CD4-positive, CD25-positive, alpha-beta regulatory T cell (primary cell): ENCODE data around the gene MGAT3. TPM values are rescaled to one million over a fixed set of nuclear protein-coding genes. Genes with fewer than 3 reads are reported as not detected.

ENCODE experiments used
- ATAC-seq, 2 donors: fragments of 150-1000 bp; cut with Tn5 transposase; one replicate each; pipeline ENCODE4 v1.10.0; 2021; ENCODE audit warnings: low read depth in 2 of 2, moderate number of reproducible peaks in 2 of 2, moderate library complexity in 1 of 2
- DNase-seq, 3 donors: peaks; one replicate each; pipeline versions ENCODE4 v3.0.0 to v3.0.0-alpha.2; 2012 to 2022; ENCODE audit warnings: mixed read lengths in 1 of 3
- H3K27ac ChIP-seq: one replicate; pipeline ENCODE4 v1.7.0; 2013; ENCODE audit warnings: mild to moderate bottlenecking, low read length; ENCODE audit not compliant: insufficient read depth, poor library complexity, severe bottlenecking
- H3K27me3 ChIP-seq: one replicate; pipeline ENCODE4 v1.7.0; 2013; ENCODE audit warnings: low read length; ENCODE audit not compliant: control insufficient read depth, insufficient read depth
- H3K36me3 ChIP-seq: one replicate; pipeline ENCODE4 v1.7.0; 2013; ENCODE audit warnings: mild to moderate bottlenecking, low read length, moderate library complexity; ENCODE audit not compliant: control insufficient read depth, insufficient read depth
- H3K4me1 ChIP-seq: 2 replicates; pipeline ENCODE4 v1.7.0; 2013; ENCODE audit warnings: mild to moderate bottlenecking, low read length; ENCODE audit not compliant: insufficient read depth, control insufficient read depth, poor library complexity, severe bottlenecking
- H3K4me3 ChIP-seq: one replicate; pipeline ENCODE4 v1.7.0; 2013; ENCODE audit warnings: low read depth, mild to moderate bottlenecking, low read length, moderate library complexity
- H3K9me3 ChIP-seq, 2 experiments: 1 replicate in 1 of 2; 2 replicates in 1 of 2; pipeline ENCODE4 v1.7.0; 2013; ENCODE audit warnings: low read length in 2 of 2, mild to moderate bottlenecking in 1 of 2, moderate library complexity in 1 of 2; ENCODE audit not compliant: control insufficient read depth in 2 of 2
- H3K27ac Mint-ChIP-seq, 3 donors: one replicate each; pipeline ENCODE4 v1.8.0; 2020 to 2022; ENCODE audit warnings: mild to moderate bottlenecking in 3 of 3, mixed read lengths in 3 of 3, moderate library complexity in 2 of 3
- H3K27me3 Mint-ChIP-seq: one replicate; pipeline ENCODE4 v1.8.0; 2022; ENCODE audit warnings: mild to moderate bottlenecking, mixed read lengths
- H3K36me3 Mint-ChIP-seq: one replicate; pipeline ENCODE4 v1.8.0; 2020; ENCODE audit warnings: mixed read lengths
- H3K4me1 Mint-ChIP-seq, 4 donors: one replicate each; pipeline ENCODE4 v1.8.0; 2020 to 2022; ENCODE audit warnings: mixed read lengths in 4 of 4, mild to moderate bottlenecking in 1 of 4
- H3K4me3 Mint-ChIP-seq, 4 donors: one replicate each; pipeline ENCODE4 v1.8.0; 2020 to 2022; ENCODE audit warnings: mild to moderate bottlenecking in 4 of 4, mixed read lengths in 4 of 4, moderate library complexity in 3 of 4
- H3K9me3 Mint-ChIP-seq, 7 donors: one replicate each; pipeline ENCODE4 v1.8.0; 2020 to 2022; ENCODE audit warnings: mixed read lengths in 7 of 7, mild to moderate bottlenecking in 3 of 7, moderate library complexity in 2 of 7
- polyA plus RNA-seq, 4 donors: library from polyadenylated mRNA; unstranded; fragments of 300-500 nt; fragmentation: Illumina TruSeq; gene quantifications; one replicate each; pipeline ENCODE4 v1.2.3, GENCODE V29; 2021
- total RNA-seq: library from RNA; stranded (reverse); gene quantifications from one replicate; pipeline ENCODE4 v1.2.3, GENCODE V29; 2022

Gene MGAT3
- total and polyA plus RNA-seq, 5 donors from 2014 or later: 0.12 TPM; not detected in 4

- no peak overlapping the region for H3K4me3 ChIP-seq
- DNase-seq: no peak
- H3K36me3 ChIP-seq: peaks cover 67% of the 10 kb centered on the region
Observed at GRCh38 chr22:39429186-39429585, 27.6 kb upstream of the MGAT3 start.

GRCh38 chr22:39429916-39430575 is 26.8 kb upstream of the MGAT3 start:
- no peaks in the 10 kb centered on the region for H3K27me3 Mint-ChIP-seq
- H3K4me3 Mint-ChIP-seq: no peak overlapping the region
- no peak overlapping the region for H3K27ac Mint-ChIP-seq
- H3K4me1 Mint-ChIP-seq: no peaks in the 10 kb centered on the region
- H3K36me3 Mint-ChIP-seq: peaks cover 10% of the 10 kb centered on the region
- Histone ChIP-seq H3K27me3 (no peaks in the 10 kb centered on the region), H3K4me3 (no peak overlapping the region), H3K9me3 (no peaks in the 10 kb centered on the region), H3K36me3 (peaks cover 62% of the 10 kb centered on the region), H3K4me1 (no peaks in the 10 kb centered on the region), H3K27ac (no peak overlapping the region)
- no peak for ATAC-seq
- no peaks in the 10 kb centered on the region for H3K9me3 Mint-ChIP-seq
- DNase-seq: no peak

More at GRCh38 chr22:39429186-39429585, 27.6 kb upstream of the MGAT3 start:
- no peaks in the 10 kb centered on the region for H3K9me3 Mint-ChIP-seq
- Histone ChIP-seq H3K27me3 (no peaks in the 10 kb centered on the region), H3K27ac (no peak overlapping the region), H3K4me1 (no peaks in the 10 kb centered on the region), H3K9me3 (no peaks in the 10 kb centered on the region)
- H3K27ac Mint-ChIP-seq: no peak overlapping the region
- peaks cover 10% of the 10 kb centered on the region for H3K36me3 Mint-ChIP-seq
- H3K27me3 Mint-ChIP-seq: no peaks in the 10 kb centered on the region
- no peak for ATAC-seq
- no peaks in the 10 kb centered on the region for H3K4me1 Mint-ChIP-seq
- no peak overlapping the region for H3K4me3 Mint-ChIP-seq

- no peak overlapping the region for H3K4me3 ChIP-seq
- H3K27me3 ChIP-seq: no peaks in the 10 kb centered on the region
- no peaks in the 10 kb centered on the region for H3K4me1 Mint-ChIP-seq
- H3K4me3 Mint-ChIP-seq: no peak overlapping the region
- H3K9me3 Mint-ChIP-seq: no peaks in the 10 kb centered on the region
- H3K9me3 ChIP-seq: no peaks in the 10 kb centered on the region
- H3K27ac Mint-ChIP-seq: peak overlapping the region in 1 of 3 donors; percentile 31
- ATAC-seq (no peak), DNase-seq (no peak)
- peaks cover 10% of the 10 kb centered on the region for H3K36me3 Mint-ChIP-seq
- H3K4me1 ChIP-seq: no peaks in the 10 kb centered on the region
- H3K36me3 ChIP-seq: peaks cover 62% of the 10 kb centered on the region
- H3K27ac ChIP-seq: no peak overlapping the region
- H3K27me3 Mint-ChIP-seq: no peaks in the 10 kb centered on the region
Observed at GRCh38 chr22:39430576-39431150, 26.1 kb upstream of the MGAT3 start.

GRCh38 chr22:39431216-39431801 is 25.5 kb upstream of the MGAT3 start:
- Histone ChIP-seq H3K36me3 (peaks cover 58% of the 10 kb centered on the region), H3K27ac (no peak overlapping the region), H3K4me1 (no peaks in the 10 kb centered on the region), H3K9me3 (no peaks in the 10 kb centered on the region), H3K4me3 (no peak overlapping the region), H3K27me3 (no peaks in the 10 kb centered on the region)
- no peak overlapping the region for H3K4me3 Mint-ChIP-seq
- DNase-seq: no peak
- no peaks in the 10 kb centered on the region for H3K4me1 Mint-ChIP-seq
- no peak overlapping the region for H3K27ac Mint-ChIP-seq
- H3K27me3 Mint-ChIP-seq: no peaks in the 10 kb centered on the region
- ATAC-seq: no peak
- peaks cover 10% of the 10 kb centered on the region for H3K36me3 Mint-ChIP-seq
- H3K9me3 Mint-ChIP-seq: no peaks in the 10 kb centered on the region

GRCh38 chr22:39431821-39432251 is 25.0 kb upstream of the MGAT3 start:
- DNase-seq (no peak), ATAC-seq (no peak)
- Histone ChIP-seq H3K4me3 (no peak overlapping the region), H3K27ac (no peak overlapping the region), H3K27me3 (no peaks in the 10 kb centered on the region), H3K9me3 (no peaks in the 10 kb centered on the region), H3K36me3 (peaks cover 53% of the 10 kb centered on the region), H3K4me1 (no peaks in the 10 kb centered on the region)
- H3K4me1 Mint-ChIP-seq: no peaks in the 10 kb centered on the region
- peaks cover 10% of the 10 kb centered on the region for H3K36me3 Mint-ChIP-seq
- no peak overlapping the region for H3K4me3 Mint-ChIP-seq
- no peaks in the 10 kb centered on the region for H3K27me3 Mint-ChIP-seq
- no peak overlapping the region for H3K27ac Mint-ChIP-seq
- no peaks in the 10 kb centered on the region for H3K9me3 Mint-ChIP-seq

GRCh38 chr22:39432361-39432811 is 24.4 kb upstream of the MGAT3 start:
- H3K4me3 Mint-ChIP-seq: no peak overlapping the region
- H3K36me3 ChIP-seq: peaks cover 47% of the 10 kb centered on the region
- H3K4me1 Mint-ChIP-seq: peaks cover 0 to 4% (median 1%) of the 10 kb centered on the region in 4 donors
- DNase-seq (no peak), ATAC-seq (no peak)
- no peaks in the 10 kb centered on the region for H3K27me3 ChIP-seq
- no peak overlapping the region for H3K27ac ChIP-seq
- H3K9me3 ChIP-seq: no peaks in the 10 kb centered on the region
- H3K27ac Mint-ChIP-seq: no peak overlapping the region
- peaks cover 4% of the 10 kb centered on the region for H3K4me1 ChIP-seq
- H3K36me3 Mint-ChIP-seq: peaks cover 10% of the 10 kb centered on the region
- no peak overlapping the region for H3K4me3 ChIP-seq
- H3K9me3 Mint-ChIP-seq: no peaks in the 10 kb centered on the region
- H3K27me3 Mint-ChIP-seq: no peaks in the 10 kb centered on the region

GRCh38 chr22:39433476-39434242 is 23.2 kb upstream of the MGAT3 start:
- DNase-seq (no peak), ATAC-seq (no peak)
- no peak overlapping the region for H3K4me3 Mint-ChIP-seq
- no peaks in the 10 kb centered on the region for H3K9me3 Mint-ChIP-seq
- H3K36me3 ChIP-seq: peaks cover 36% of the 10 kb centered on the region
- no peaks in the 10 kb centered on the region for H3K27me3 Mint-ChIP-seq
- no peaks in the 10 kb centered on the region for H3K27me3 ChIP-seq
- H3K27ac ChIP-seq: no peak overlapping the region
- no peak overlapping the region for H3K4me3 ChIP-seq
- H3K9me3 ChIP-seq: no peaks in the 10 kb centered on the region
- H3K4me1 Mint-ChIP-seq: peaks cover 0 to 7% (median 2%) of the 10 kb centered on the region in 4 donors
- H3K4me1 ChIP-seq: peaks cover 12% of the 10 kb centered on the region
- no peak overlapping the region for H3K27ac Mint-ChIP-seq
- H3K36me3 Mint-ChIP-seq: peaks cover 10% of the 10 kb centered on the region
